HEK293T (cell line): Measurements from ENCODE around the gene MEF2D.

Experiments used
- ELF4 ChIP-seq: fragments of 450-650 bp; IDR thresholded peaks from 2 replicates; pipeline ENCODE4 v1.6.1; 2017; ENCODE audit warnings: antibody characterized with exemption
- FOXA1 ChIP-seq: fragments of 450-650 bp; IDR thresholded peaks from 2 replicates; pipeline ENCODE4 v1.6.1; 2016; ENCODE audit warnings: mild to moderate bottlenecking
- FOXK2 ChIP-seq: fragments of 450-650 bp; IDR thresholded peaks from 2 replicates; pipeline ENCODE4 v1.6.1; 2016; ENCODE audit warnings: mild to moderate bottlenecking
- FOXM1 ChIP-seq: fragments of 450-650 bp; IDR thresholded peaks from 2 replicates; pipeline ENCODE4 v1.6.1; 2017; ENCODE audit warnings: mild to moderate bottlenecking, borderline replicate concordance
- NFRKB ChIP-seq: fragments of 450-650 bp; IDR thresholded peaks from 2 replicates; pipeline ENCODE4 v1.6.1; 2016; ENCODE audit warnings: mild to moderate bottlenecking, moderate library complexity
- ZNF384 ChIP-seq: fragments of 450-650 bp; IDR thresholded peaks from 2 replicates; pipeline ENCODE4 v1.6.1; 2016

DNA sequence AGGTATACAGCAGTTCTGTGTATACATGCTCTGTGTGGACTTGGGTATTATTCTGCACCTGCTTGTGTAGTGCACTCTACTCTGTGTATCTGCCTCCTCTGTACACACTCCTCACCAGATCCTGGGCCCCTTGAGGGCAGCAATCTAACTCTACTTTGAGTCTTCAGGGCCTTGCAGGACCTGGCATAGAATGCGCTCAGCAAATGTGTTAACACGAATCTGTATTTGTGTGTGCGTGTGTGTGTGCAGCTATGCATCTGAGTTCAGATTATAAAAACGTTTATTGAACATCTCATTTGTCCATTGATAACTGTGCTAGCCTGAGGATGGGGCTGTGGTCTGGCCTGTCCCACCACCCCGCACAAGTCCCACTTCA is 3.9 kb upstream of the MEF2D start:
- no peak for TF ChIP-seq ZNF384
- TF ChIP-seq ELF4: no peak
- TF ChIP-seq FOXK2: no peak
- no peak for TF ChIP-seq FOXM1
- no peak for TF ChIP-seq FOXA1
- no peak for TF ChIP-seq NFRKB
